Measurements from ENCODE around the gene ACBD3. TPM values are rescaled to one million over a fixed set of nuclear protein-coding genes. Genes with fewer than 3 reads are reported as not detected.

Gene ACBD3
- total and polyA plus RNA-seq, 2 of the 8 experiments (the other 6 are each of a cell fraction or from before 2014, with no cell fraction given), result 8.4 to 29.4 TPM

DNA sequence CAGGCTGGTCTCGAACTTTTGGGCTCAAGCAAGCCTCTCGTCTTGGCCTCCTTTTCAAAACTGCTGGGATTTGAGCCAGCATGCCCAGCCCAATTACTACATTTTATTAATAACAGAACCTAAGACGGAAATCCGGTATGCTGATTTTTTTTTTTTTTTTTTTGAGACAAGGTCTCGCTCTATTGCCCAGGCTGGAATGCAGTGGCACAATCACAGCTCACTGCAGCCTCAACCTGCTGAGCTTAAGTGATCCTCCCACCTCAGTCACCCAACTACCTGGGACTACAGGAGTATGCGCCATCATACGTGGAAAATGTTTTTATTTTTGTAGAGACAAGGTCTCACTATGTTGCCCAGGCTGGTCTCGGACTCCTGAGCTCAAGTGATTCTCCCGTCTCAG is 20.2 kb downstream of the ACBD3 start:
- no peak overlapping the region for H3K4me3 ChIP-seq (ENCODE audit: extremely low read depth in 1 of 4, insufficient read depth in 2 of 4, low read depth in 3 of 4, low read length in 4 of 4)
- no peak overlapping the region for H3K4ac ChIP-seq (replicated peaks; ENCODE audit: insufficient read length, low read depth, low read length)
- peaks cover 5 to 32% (median 17%) of the 10 kb centered on the region in 4 experiments; a peak in 7 of 8 replicates for H3K36me3 ChIP-seq (ENCODE audit: control insufficient read depth in 2 of 4, insufficient read depth in 4 of 4, low read length in 3 of 4)
- no peak overlapping the region for H2BK5ac ChIP-seq (ENCODE audit: low read depth, low read length)
- CTCF ChIA-PET (ENCODE audit: partially characterized antibody), result interaction anchor here (1.3 to 2.5 kb wide), 6 partner anchors 15 to 41 kb away, joined by 5 to 16 read pairs (median 9); no protein-coding TSS in a partner anchor
- DNase-seq (ENCODE audit: low read depth in 1 of 2, low spot score in 2 of 2) (no peak), FAIRE-seq (no peak)
- H3K79me1 ChIP-seq (ENCODE audit: low read depth, low read length), result peaks cover 2% of the 10 kb centered on the region
- peaks cover 0 to 5% of the 10 kb centered on the region in 2 experiments for H4K20me1 ChIP-seq (replicated peaks in 1 of 2; ENCODE audit: control insufficient read depth in 1 of 2, insufficient read depth in 2 of 2, low read length in 2 of 2)
- H3K18ac ChIP-seq (ENCODE audit: extremely low read depth, low read length), result no peak overlapping the region
- H3K9me3 ChIP-seq (ENCODE audit: insufficient read depth in 2 of 2, low read depth in 1 of 2, low read length in 1 of 2), result no peaks in the 10 kb centered on the region
- H2BK12ac ChIP-seq (ENCODE audit: low read depth, low read length), result no peak overlapping the region
- no peak overlapping the region for H2AK5ac ChIP-seq (ENCODE audit: low read depth, low read length)
- H4K91ac ChIP-seq (replicated peaks; ENCODE audit: insufficient read length, low read length), result no peak overlapping the region
- H3K4me2 ChIP-seq (ENCODE audit: insufficient read depth in 1 of 2, low read depth in 2 of 2, low read length in 2 of 2), result no peak overlapping the region
- H4K8ac ChIP-seq (ENCODE audit: extremely low read depth, insufficient read depth, low read length), result no peak overlapping the region
- H3K27ac ChIP-seq (ENCODE audit: low read depth, low read length), result no peak overlapping the region
- H3K27me3 ChIP-seq (replicated peaks in 1 of 4; ENCODE audit: control insufficient read depth in 3 of 4, extremely low read depth in 1 of 4, insufficient read depth in 3 of 4, low read length in 3 of 4), result no peaks in the 10 kb centered on the region
- peaks cover 0 to 25% of the 10 kb centered on the region in 2 experiments; a peak in 2 of 4 replicates for H3K79me2 ChIP-seq (ENCODE audit: control insufficient read depth in 1 of 2, insufficient read depth in 2 of 2, low read length in 2 of 2)
- H2BK15ac ChIP-seq (ENCODE audit: low read length), result no peak overlapping the region
- no peak overlapping the region for H3K9ac ChIP-seq (replicated peaks in 1 of 4; ENCODE audit: extremely low read depth in 1 of 4, low read depth in 3 of 4, low read length in 3 of 4)
- POLR2A ChIA-PET (ENCODE audit: partially characterized antibody), result interaction anchor here (0.8 kb wide), 1 partner anchor 20 kb away, joined by 3 read pairs; no protein-coding TSS in a partner anchor
- H4K5ac ChIP-seq (ENCODE audit: insufficient read length, low read depth, low read length), result no peak overlapping the region
- H3K23me2 ChIP-seq (ENCODE audit: low read depth, low read length), result no peaks in the 10 kb centered on the region
- no peak overlapping the region for H3K56ac ChIP-seq (replicated peaks; ENCODE audit: insufficient read length, low read depth, low read length)
- H2AFZ ChIP-seq (ENCODE audit: low read length), result no peak overlapping the region
- H3K4me1 ChIP-seq (replicated peaks in 1 of 4; ENCODE audit: control insufficient read depth in 3 of 4, insufficient read depth in 4 of 4, low read length in 3 of 4), result no peaks in the 10 kb centered on the region
- WGBS, 2 experiments (ENCODE audit: extremely low coverage in 1 of 2, insufficient coverage in 1 of 2, insufficient read length in 1 of 2, insufficient replicate concordance in 2 of 2, low coverage in 1 of 2, low lambda C conversion rate in 2 of 2, missing lambda C conversion rate in 1 of 2), result 91% methylated on average over 7 of the region's 9 CpGs; no CpG with 5 or more reads in 1 of the 2 experiments
- H2BK20ac ChIP-seq (ENCODE audit: low read length), result no peak overlapping the region
- no peak overlapping the region for H2BK120ac ChIP-seq (replicated peaks; ENCODE audit: low read depth, low read length)
- H3K23ac ChIP-seq (ENCODE audit: insufficient read length), result no peak overlapping the region
- no peak overlapping the region for H3K14ac ChIP-seq (ENCODE audit: insufficient read length)
